ENCODE measurements around the gene RYR1.
"Not testable (repeated sequence)": the region's sequence is repeated elsewhere in the genome, so short reads cannot be mapped to it uniquely, and the experiment has no call there.

The RYR1 gene

GRCh38 chr19:38514812-38515633, 81.5 kb downstream of the RYR1 start:
- peak; percentile 9 for DNase-seq (ENCODE audit: low read depth)

- no peak for DNase-seq (ENCODE audit: low read depth)
Measured at GRCh38 chr19:38515896-38516295, 82.4 kb downstream of the RYR1 start.

DNA sequence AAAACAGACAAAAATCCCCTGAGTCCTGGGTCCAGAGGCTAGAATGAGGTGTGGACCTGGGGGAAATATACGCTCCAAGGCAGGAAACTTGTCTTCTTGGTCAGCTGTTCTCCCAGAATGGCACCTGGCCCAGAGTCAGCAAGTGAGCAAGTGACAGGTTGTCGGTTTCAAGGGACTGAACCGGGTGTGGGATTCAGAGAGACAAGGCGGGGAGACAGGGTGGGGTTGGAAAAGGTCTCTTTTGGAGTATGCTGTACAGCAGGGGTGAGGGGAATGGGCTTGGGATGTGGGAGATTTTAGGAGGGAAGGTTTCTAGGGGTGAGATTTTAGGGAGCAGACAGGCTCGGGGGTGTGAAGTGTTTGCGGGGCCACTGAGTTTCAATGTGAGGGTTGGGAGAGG, 83.3 kb downstream of the RYR1 start:
- no peak for DNase-seq (ENCODE audit: low read depth)

DNA sequence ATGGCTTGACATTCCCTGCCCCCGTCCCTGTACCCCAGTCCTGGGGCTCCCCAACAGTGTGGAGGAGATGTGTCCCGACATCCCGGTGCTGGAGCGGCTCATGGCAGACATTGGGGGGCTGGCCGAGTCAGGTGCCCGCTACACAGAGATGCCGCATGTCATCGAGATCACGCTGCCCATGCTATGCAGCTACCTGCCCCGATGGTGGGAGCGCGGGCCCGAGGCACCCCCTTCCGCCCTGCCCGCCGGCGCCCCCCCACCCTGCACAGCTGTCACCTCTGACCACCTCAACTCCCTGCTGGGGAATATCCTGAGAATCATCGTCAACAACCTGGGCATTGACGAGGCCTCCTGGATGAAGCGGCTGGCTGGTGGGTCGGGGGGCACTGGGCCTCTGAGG, 83.8 kb downstream of the RYR1 start:
- no peak for DNase-seq (ENCODE audit: low read depth)

DNA sequence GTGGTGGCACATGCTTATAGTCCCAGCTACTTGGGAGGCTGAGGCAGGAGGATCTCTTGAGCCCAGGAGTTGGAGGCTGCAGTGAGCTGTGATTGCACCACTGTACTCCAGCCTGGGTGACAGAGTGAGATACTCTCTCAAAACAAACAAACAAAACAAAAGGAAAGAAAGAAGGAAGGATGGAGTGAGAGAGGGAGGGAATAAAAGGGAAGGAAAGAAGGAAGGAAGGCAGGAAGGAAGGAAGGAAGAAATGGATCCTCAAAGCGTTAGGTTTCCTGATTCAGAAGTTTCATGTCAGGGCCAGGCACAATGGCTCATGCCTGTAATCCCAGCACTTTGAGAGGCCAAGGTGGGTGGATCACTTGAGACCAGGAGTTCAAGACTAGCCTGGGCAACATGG, 84.5 kb downstream of the RYR1 start:
- DNase-seq (ENCODE audit: low read depth), result not testable (repeated sequence)

DNA sequence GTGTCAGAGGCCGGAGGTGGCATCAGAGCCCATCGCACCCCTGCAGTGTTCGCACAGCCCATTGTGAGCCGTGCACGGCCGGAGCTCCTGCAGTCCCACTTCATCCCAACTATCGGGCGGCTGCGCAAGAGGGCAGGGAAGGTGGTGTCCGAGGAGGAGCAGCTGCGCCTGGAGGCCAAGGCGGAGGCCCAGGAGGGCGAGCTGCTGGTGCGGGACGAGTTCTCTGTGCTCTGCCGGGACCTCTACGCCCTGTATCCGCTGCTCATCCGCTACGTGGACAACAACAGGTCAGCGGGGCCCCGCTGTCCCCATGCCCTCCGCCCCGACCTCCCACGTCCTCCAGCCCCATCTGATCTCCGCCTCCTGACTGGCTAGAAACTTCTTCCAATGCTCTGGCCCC, 85.7 kb downstream of the RYR1 start:
- no peak for DNase-seq (ENCODE audit: low read depth)

GRCh38 chr19:38519988-38520387, 86.5 kb downstream of the RYR1 start:
- DNase-seq (ENCODE audit: low read depth), result no peak

- no peak for DNase-seq (ENCODE audit: low read depth)
Measured at GRCh38 chr19:38522915-38523314, 89.4 kb downstream of the RYR1 start.

DNA sequence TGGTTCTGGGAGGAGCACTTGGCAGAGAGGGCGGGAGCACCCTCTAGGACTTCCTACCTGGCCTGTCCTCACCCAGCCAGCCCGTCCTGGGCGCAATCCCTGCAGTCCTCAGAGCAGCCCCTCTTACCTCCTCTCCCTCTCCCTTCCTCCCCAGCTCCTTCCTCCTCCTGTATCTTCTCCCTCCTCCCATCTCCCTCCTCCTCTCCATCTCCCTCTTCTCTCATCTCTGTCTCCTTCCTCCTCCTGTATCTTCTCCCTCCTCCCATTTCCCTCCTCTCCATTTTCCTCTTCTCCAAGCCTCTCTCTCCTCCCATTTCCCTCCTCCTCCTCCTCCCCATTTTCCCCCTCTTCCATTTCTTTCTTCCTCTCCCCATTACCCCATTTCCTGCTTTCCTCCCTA, 89.8 kb downstream of the RYR1 start:
- DNase-seq (ENCODE audit: low read depth), result no peak

- no peak for DNase-seq (ENCODE audit: low read depth)
Measured at GRCh38 chr19:38524369-38524768, 90.9 kb downstream of the RYR1 start.

GRCh38 chr19:38524994-38525634, 91.6 kb downstream of the RYR1 start:
- no peak for DNase-seq (ENCODE audit: low read depth)

GRCh38 chr19:38526430-38526829, 92.9 kb downstream of the RYR1 start:
- DNase-seq (ENCODE audit: low read depth), result no peak

- no peak for DNase-seq (ENCODE audit: low read depth)
Measured at GRCh38 chr19:38527466-38528136, 94.1 kb downstream of the RYR1 start.

DNA sequence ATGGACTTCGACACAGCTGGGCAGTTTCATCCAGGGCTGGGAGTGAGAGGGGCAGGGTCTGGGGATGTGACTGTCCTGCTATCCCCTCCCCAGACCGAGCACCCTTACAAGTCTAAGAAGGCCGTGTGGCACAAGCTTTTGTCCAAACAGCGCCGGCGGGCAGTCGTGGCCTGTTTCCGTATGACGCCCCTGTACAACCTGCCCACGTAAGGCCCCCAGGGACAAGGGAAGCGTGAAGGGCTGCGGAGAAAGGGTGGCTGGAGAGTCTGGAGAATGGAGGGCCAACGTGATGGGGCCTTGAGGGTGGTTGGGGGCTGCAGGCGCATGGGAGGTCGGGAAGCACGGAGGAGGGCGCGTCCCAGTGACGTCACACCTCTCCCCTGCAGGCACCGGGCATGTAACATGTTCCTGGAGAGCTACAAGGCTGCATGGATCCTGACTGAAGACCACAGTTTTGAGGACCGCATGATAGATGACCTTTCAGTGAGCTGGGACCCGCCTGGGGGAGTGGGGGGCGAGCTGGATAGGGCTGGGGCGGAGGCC, 94.8 kb downstream of the RYR1 start:
- no peak for DNase-seq (ENCODE audit: low read depth)

DNA sequence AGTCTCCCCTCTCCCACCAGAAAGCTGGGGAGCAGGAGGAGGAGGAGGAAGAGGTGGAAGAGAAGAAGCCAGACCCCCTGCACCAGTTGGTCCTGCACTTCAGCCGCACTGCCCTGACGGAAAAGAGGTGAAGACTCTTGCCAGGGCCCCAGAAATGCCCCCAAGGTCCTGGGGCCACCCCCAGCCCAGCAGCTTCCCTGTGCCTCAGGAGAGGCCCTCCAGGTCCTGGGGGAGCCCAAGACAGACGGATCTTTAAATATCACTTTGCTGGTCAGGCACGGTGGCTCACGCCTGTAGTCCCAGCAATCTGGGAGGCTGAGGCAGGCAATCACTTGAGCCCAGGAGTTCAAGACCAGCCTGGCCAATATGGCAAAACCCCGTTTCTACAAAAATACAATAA, 95.4 kb downstream of the RYR1 start:
- no peak for DNase-seq (ENCODE audit: low read depth)

DNA sequence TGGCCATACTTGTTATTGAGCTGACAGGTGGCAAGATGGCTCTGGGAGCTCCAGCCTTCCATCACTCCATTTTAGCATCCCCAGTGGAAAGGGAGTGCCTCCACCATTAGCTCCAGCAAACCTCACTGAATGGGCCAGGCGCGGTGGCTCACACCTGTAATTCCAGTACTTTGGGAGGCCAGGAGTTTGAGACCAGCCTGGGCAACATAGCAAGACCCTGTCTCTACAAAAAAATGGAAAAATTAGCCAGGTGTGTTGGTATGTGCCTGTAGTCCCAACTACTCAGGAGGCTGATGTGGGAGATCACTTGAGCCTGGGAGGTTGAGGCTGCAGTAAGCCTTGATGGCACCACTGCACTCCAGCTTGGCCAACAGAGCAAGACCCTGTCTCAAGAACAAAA, 98.0 kb downstream of the RYR1 start:
- no peak for DNase-seq (ENCODE audit: low read depth)

- DNase-seq (ENCODE audit: low read depth), result no peak
Measured at GRCh38 chr19:38532939-38533338, 99.4 kb downstream of the RYR1 start.

- no peak for DNase-seq (ENCODE audit: low read depth)
Measured at GRCh38 chr19:38534574-38534973, 101.1 kb downstream of the RYR1 start.

DNA sequence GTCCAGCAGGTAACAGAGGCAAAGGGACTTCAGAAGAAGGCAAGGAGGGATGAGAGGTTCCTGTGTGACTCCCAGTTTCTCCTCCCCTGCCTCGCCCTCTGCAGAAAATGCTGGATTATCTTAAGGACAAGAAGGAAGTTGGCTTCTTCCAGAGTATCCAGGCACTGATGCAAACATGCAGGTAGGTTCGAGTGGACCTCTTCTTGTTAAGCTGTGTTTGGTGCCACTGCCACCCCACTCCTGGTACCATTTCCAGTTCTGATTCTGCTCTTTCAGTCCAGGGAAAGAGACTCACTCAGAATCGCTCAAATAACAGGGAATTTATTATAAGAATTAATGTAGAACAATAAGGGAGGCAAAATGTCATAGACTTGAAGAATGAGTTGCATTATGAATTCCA, 101.7 kb downstream of the RYR1 start:
- no peak for DNase-seq (ENCODE audit: low read depth)

GRCh38 chr19:38537071-38537936, 103.8 kb downstream of the RYR1 start:
- no peak for DNase-seq (ENCODE audit: low read depth)

GRCh38 chr19:38538386-38538785, 104.9 kb downstream of the RYR1 start:
- no peak for DNase-seq (ENCODE audit: low read depth)
